Measurements from ENCODE around the gene DHX30.

DNA sequence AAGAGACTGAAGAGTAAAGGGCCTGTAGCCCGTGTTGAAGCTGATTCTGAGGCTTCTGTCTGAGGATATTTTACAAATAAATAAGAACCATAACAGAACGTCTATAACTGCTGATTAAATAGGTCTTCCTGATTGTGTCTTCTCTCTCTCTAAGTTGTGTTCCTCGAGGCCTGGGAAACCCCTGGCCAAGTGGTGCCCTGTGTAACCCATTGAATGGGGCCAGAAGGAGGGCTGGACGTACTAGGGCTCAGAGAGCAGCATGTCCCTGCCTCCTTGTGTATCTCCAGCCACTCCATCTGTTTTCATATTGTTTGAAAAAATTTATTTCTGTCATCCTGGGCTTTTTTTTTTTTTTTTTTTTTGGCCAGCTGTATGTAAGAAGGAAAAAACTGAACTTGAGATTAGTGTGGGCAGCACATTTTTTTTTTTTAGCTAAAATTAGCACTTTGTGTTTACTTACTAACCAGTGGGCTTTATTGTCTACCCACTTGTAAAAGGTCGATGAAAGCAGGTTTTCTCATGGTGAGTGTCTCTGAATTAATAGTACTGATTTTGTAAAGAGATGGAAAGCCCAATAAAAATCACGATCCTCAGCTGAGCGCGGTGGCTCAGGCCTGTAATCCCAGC is 10.7 kb downstream of the DHX30 start:
- no peak for TF ChIP-seq TAF1 (IDR thresholded peaks at IDR 0.05; ENCODE audit: low read depth, low read length)
- TF ChIP-seq POLR2AphosphoS5 (IDR thresholded peaks at IDR 0.05; ENCODE audit: low read depth, low read length), result no peak
